ENCODE measurements around the gene LRRC75A. TPM values are rescaled to one million over a fixed set of nuclear protein-coding genes. Genes with fewer than 3 reads are reported as not detected.

The LRRC75A gene
- polyA plus RNA-seq, 3 donors, result 1.0 to 2.4 (median 1.4) TPM

DNA sequence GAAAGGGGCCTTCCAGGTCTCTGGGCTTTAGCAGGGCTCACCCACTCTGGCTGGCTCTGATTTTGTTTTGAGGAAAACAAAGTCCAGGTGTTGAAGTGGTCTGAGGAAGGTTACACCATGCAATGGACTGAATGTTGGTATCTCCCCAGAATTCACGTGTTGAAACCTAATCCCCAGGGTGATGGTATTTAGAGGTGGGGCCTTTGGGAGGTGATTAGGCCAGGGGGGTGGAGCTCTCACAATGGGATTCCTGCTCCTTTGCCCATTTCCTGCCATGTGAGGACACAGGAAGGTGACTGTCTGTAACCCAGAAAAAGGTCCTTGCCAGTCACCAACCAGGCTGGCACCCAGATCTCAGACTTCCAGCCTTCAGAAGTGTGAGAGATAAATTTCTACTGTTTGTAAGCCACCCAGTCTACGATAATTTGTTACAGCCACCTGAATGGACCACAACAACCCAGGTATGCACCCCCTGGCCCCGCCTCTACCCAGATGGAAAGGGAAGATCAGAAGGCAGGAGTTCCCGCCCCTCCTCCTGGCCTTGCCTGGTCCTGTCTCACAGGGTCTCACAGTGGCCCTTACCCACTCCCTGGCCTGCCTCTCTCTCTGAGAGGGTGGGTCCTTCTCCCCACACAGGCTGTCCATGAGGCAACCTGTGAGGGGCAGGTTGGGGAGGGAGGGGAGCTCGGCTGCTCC lies 32.0 kb downstream of the LRRC75A start:
- DNase-seq, result no peak
- Histone ChIP-seq H3K79me2 (ENCODE audit: insufficient read depth, low read length) (no peaks in the 10 kb centered on the region), H3K27me3 (ENCODE audit: control insufficient read depth in 2 of 2, insufficient read depth in 2 of 2, low read length in 2 of 2) (no peaks in the 10 kb centered on the region), H3K4me1 (ENCODE audit: control insufficient read depth in 1 of 2, insufficient read depth in 2 of 2, low read length in 2 of 2) (no peaks in the 10 kb centered on the region), H2AFZ (ENCODE audit: insufficient read depth, low read depth, low read length, poor library complexity, severe bottlenecking) (no peak overlapping the region), H3K36me3 (replicated peaks in 1 of 2; ENCODE audit: control insufficient read depth in 1 of 2, insufficient read depth in 2 of 2, low read length in 2 of 2) (no peaks in the 10 kb centered on the region), H3K27ac (ENCODE audit: low read depth in 1 of 2, low read length in 2 of 2) (no peak overlapping the region), H3K9me3 (replicated peaks in 1 of 2; ENCODE audit: control insufficient read depth in 1 of 2, insufficient read depth in 1 of 2, low read length in 2 of 2) (no peaks in the 10 kb centered on the region), H3K9ac (ENCODE audit: insufficient read depth, low read length, poor library complexity, severe bottlenecking) (peak overlapping the region; percentile 21), H3K4me2 (replicated peaks; ENCODE audit: extremely low read depth, low read length, poor library complexity, severe bottlenecking) (no peak overlapping the region), H4K20me1 (ENCODE audit: insufficient read depth, low read length) (no peaks in the 10 kb centered on the region), H3K4me3 (replicated peaks in 1 of 3; ENCODE audit: low read depth in 2 of 3, low read length in 3 of 3) (no peak overlapping the region)
- peaks cover 0 to 4% (median 2%) of the 10 kb centered on the region in 7 donors for H3K9me3 Mint-ChIP-seq
- intact Hi-C loops (cut with micrococcal nuclease), result loop anchor here in 1 of 2 donors (10.0 kb wide), 1 partner anchor 135 kb away; no protein-coding TSS in a partner anchor
- 100% methylated on average over 1 of the region's 5 CpGs for WGBS (ENCODE audit: insufficient coverage)
- no peak overlapping the region for H3K27ac Mint-ChIP-seq
- H3K27me3 Mint-ChIP-seq (ENCODE audit: low read depth in 3 of 3), result no peaks in the 10 kb centered on the region
- no peak overlapping the region for H3K4me3 Mint-ChIP-seq
- peaks cover 9% of the 10 kb centered on the region for H3K4me1 Mint-ChIP-seq
- TF ChIP-seq CTCF (IDR thresholded peaks at IDR 0.05), result no peak
- peaks cover 0 to 23% of the 10 kb centered on the region in 2 donors for H3K36me3 Mint-ChIP-seq

GRCh38 chr17:16459271-16459670 lies 32.7 kb downstream of the LRRC75A start:
- Mint-ChIP-seq H3K27me3 (ENCODE audit: low read depth in 3 of 3) (no peaks in the 10 kb centered on the region), H3K4me1 (peaks cover 9% of the 10 kb centered on the region), H3K36me3 (peaks cover 0 to 23% of the 10 kb centered on the region in 2 donors), H3K4me3 (no peak overlapping the region), H3K27ac (peak overlapping the region in 2 of 7 donors; percentile 23 to 77), H3K9me3 (peaks cover 0 to 4% (median 2%) of the 10 kb centered on the region in 7 donors)
- Histone ChIP-seq H3K27ac (ENCODE audit: low read depth in 1 of 2, low read length in 2 of 2) (no peak overlapping the region), H3K9me3 (replicated peaks in 1 of 2; ENCODE audit: control insufficient read depth in 1 of 2, insufficient read depth in 1 of 2, low read length in 2 of 2) (no peaks in the 10 kb centered on the region), H3K4me1 (ENCODE audit: control insufficient read depth in 1 of 2, insufficient read depth in 2 of 2, low read length in 2 of 2) (no peaks in the 10 kb centered on the region), H3K4me2 (replicated peaks; ENCODE audit: extremely low read depth, low read length, poor library complexity, severe bottlenecking) (no peak overlapping the region), H2AFZ (ENCODE audit: insufficient read depth, low read depth, low read length, poor library complexity, severe bottlenecking) (no peak overlapping the region), H3K27me3 (ENCODE audit: control insufficient read depth in 2 of 2, insufficient read depth in 2 of 2, low read length in 2 of 2) (no peaks in the 10 kb centered on the region), H4K20me1 (ENCODE audit: insufficient read depth, low read length) (no peaks in the 10 kb centered on the region), H3K9ac (ENCODE audit: insufficient read depth, low read length, poor library complexity, severe bottlenecking) (peak overlapping the region; percentile 21), H3K36me3 (replicated peaks in 1 of 2; ENCODE audit: control insufficient read depth in 1 of 2, insufficient read depth in 2 of 2, low read length in 2 of 2) (no peaks in the 10 kb centered on the region), H3K4me3 (replicated peaks in 1 of 3; ENCODE audit: low read depth in 2 of 3, low read length in 3 of 3) (no peak overlapping the region), H3K79me2 (ENCODE audit: insufficient read depth, low read length) (no peaks in the 10 kb centered on the region)
- intact Hi-C loops (cut with micrococcal nuclease), result loop anchor here in 1 of 2 donors (10.0 kb wide), 1 partner anchor 136 kb away; no protein-coding TSS in a partner anchor
- WGBS (ENCODE audit: insufficient coverage), result 100% methylated on average over 8 of the region's 11 CpGs
- no peak for TF ChIP-seq CTCF (IDR thresholded peaks at IDR 0.05)
- no peak for DNase-seq
